Measurements from ENCODE around the gene FKBP2. TPM values are rescaled to one million over a fixed set of nuclear protein-coding genes. Genes with fewer than 3 reads are reported as not detected.

FKBP2 gene
- total RNA-seq, 1 experiment from 2014 or later: 57.2 TPM

- TF ChIP-seq HMGXB4 (CRISPR knock-in tag; IDR thresholded peaks at IDR 0.05) (0 out of 2 replicates have a peak, but pooled peaks have one; percentile 18), CREM (CRISPR knock-in tag; IDR thresholded peaks at IDR 0.05) (no peak)
- Mint-ChIP-seq H3K4me1 (peaks cover 44% of the 10 kb centered on the region), H3K27ac (peak overlapping the region; percentile 93), H3K4me3 (peak overlapping the region; percentile 88), H3K9me3 (no peaks in the 10 kb centered on the region), H3K36me3 (peaks cover 8% of the 10 kb centered on the region), H3K27me3 (ENCODE audit: low read depth) (no peaks in the 10 kb centered on the region)
- DNase-seq (ENCODE audit: low spot score): no peak
- POLR2A ChIA-PET: interaction anchor here (1.0 to 1.5 kb wide), 5 partner anchors 20 to 329 kb away, joined by 3 to 6 read pairs (median 4); partner anchors contain the start of genes NUDT22 and TRPT1
- CTCF ChIA-PET: interaction anchor here (0.8 to 5.3 kb wide), 11 partner anchors 13 to 457 kb away, joined by 3 to 75 read pairs (median 7); partner anchors contain the start of genes CATSPERZ, ESRRA, FERMT3 and STIP1
- no peak for ATAC-seq
Observed at GRCh38 chr11:64247729-64248531, 7.0 kb downstream of the FKBP2 start.

- ATAC-seq (peak; percentile 35), DNase-seq (ENCODE audit: low spot score) (peak; percentile 62)
- CTCF ChIA-PET: interaction anchor here (0.5 to 5.3 kb wide), 12 partner anchors 13 to 456 kb away, joined by 3 to 75 read pairs (median 6); partner anchors contain the start of genes CATSPERZ, FERMT3, STIP1 and VEGFB
- Mint-ChIP-seq H3K36me3 (peaks cover 4% of the 10 kb centered on the region; the same call in 1 of the 2 replicates), H3K9me3 (no peaks in the 10 kb centered on the region), H3K27me3 (ENCODE audit: low read depth) (no peaks in the 10 kb centered on the region), H3K27ac (peak overlapping the region; percentile 97), H3K4me3 (peak overlapping the region; percentile 88), H3K4me1 (peaks cover 45% of the 10 kb centered on the region)
- POLR2A ChIA-PET: interaction anchor here (0.6 to 1.0 kb wide), 3 partner anchors 19 to 259 kb away, joined by 4 to 7 read pairs (median 6); no protein-coding TSS in a partner anchor
- TF ChIP-seq E2F5 (CRISPR knock-in tag; IDR thresholded peaks at IDR 0.05) (no peak), ZBTB43 (CRISPR knock-in tag; IDR thresholded peaks at IDR 0.05) (no peak), ETV6 (CRISPR knock-in tag; IDR thresholded peaks at IDR 0.05) (0 out of 2 replicates have a peak, but pooled peaks have one; percentile 27), MLX (CRISPR knock-in tag; IDR thresholded peaks at IDR 0.05) (no peak), ZNF121 (CRISPR knock-in tag; IDR thresholded peaks at IDR 0.05) (0 out of 2 replicates have a peak, but pooled peaks have one; percentile 43)
Observed at GRCh38 chr11:64248578-64248977, 7.7 kb downstream of the FKBP2 start.

- ATAC-seq (no peak), DNase-seq (ENCODE audit: low spot score) (no peak)
- TF ChIP-seq SMAD4 (CRISPR knock-in tag; IDR thresholded peaks at IDR 0.05): no peak
- TF ChIP-seq NFATC4 (CRISPR knock-in tag; IDR thresholded peaks at IDR 0.05): no peak
- TF ChIP-seq OVOL2 (CRISPR knock-in tag; IDR thresholded peaks at IDR 0.05; ENCODE audit: borderline replicate concordance): no peak
- TF ChIP-seq TEAD1 (CRISPR knock-in tag; IDR thresholded peaks at IDR 0.05): no peak
- TF ChIP-seq ZNF121 (CRISPR knock-in tag; IDR thresholded peaks at IDR 0.05): no peak
- no peak for TF ChIP-seq CREB1 (CRISPR knock-in tag; IDR thresholded peaks at IDR 0.05)
- no peaks in the 10 kb centered on the region for H3K27me3 Mint-ChIP-seq (ENCODE audit: low read depth)
- ChIA-PET CTCF (interaction anchor here (0.5 to 5.3 kb wide), 16 partner anchors 7 to 271 kb away, joined by 3 to 75 read pairs (median 20); partner anchors contain the start of genes CATSPERZ, DNAJC4, ESRRA and FERMT3), POLR2A (interaction anchor here (0.6 to 3.7 kb wide), 5 partner anchors 8 to 260 kb away, joined by 4 to 25 read pairs (median 7); partner anchors contain the start of gene FKBP2)
- H3K4me3 Mint-ChIP-seq: peak overlapping the region; percentile 88
- H3K27ac Mint-ChIP-seq: peak overlapping the region; percentile 97
- H3K4me1 Mint-ChIP-seq: peaks cover 45% of the 10 kb centered on the region
- H3K36me3 Mint-ChIP-seq: no peaks in the 10 kb centered on the region
- H3K9me3 Mint-ChIP-seq: no peaks in the 10 kb centered on the region
Observed at GRCh38 chr11:64249038-64249437, 8.1 kb downstream of the FKBP2 start.

Measured in WTC11 (cell line).